Measurements from ENCODE around the gene ST6GALNAC5. TPM values are rescaled to one million over a fixed set of nuclear protein-coding genes. Genes with fewer than 3 reads are reported as not detected.

ST6GALNAC5 gene
- total and polyA plus RNA-seq, 2 experiments from 2014 or later, result 4.1 to 19.2 TPM

GRCh38 chr1:77063118-77063517, 195.8 kb downstream of the ST6GALNAC5 start:
- no peak for ATAC-seq

GRCh38 chr1:77064246-77064645, 197.0 kb downstream of the ST6GALNAC5 start:
- Mint-ChIP-seq H3K4me1 (peaks cover 24% of the 10 kb centered on the region), H3K36me3 (ENCODE audit: low read depth) (no peaks in the 10 kb centered on the region; the same call in 2 of the 3 replicates), H3K4me3 (no peak overlapping the region), H3K9me3 (no peaks in the 10 kb centered on the region), H3K27ac (no peak overlapping the region), H3K27me3 (ENCODE audit: insufficient read depth, low read depth, poor library complexity) (peaks cover 2% of the 10 kb centered on the region)
- Histone ChIP-seq H3K4me3 (no peak overlapping the region), H3K4me2 (no peak overlapping the region), H3K36me3 (ENCODE audit: insufficient read depth) (no peaks in the 10 kb centered on the region), H3F3A (replicated peaks; ENCODE audit: low read depth) (no peaks in the 10 kb centered on the region), H3K9me2 (ENCODE audit: insufficient read depth) (no peaks in the 10 kb centered on the region; the same call in 1 of the 2 replicates), H3K79me2 (replicated peaks; ENCODE audit: insufficient read depth) (no peaks in the 10 kb centered on the region), H4K20me1 (replicated peaks; ENCODE audit: insufficient read depth) (no peaks in the 10 kb centered on the region), H3K27ac (ENCODE audit: low read depth) (no peak overlapping the region), H2AFZ (no peak overlapping the region), H3K27me3 (ENCODE audit: insufficient read depth) (no peaks in the 10 kb centered on the region), H3K4me1 (ENCODE audit: insufficient read depth) (peaks cover 13% of the 10 kb centered on the region)
- DNase-seq (ENCODE audit: low spot score) (no peak), ATAC-seq (no peak)
- TF ChIP-seq EZH2phosphoT487 (IDR thresholded peaks at IDR 0.05; ENCODE audit: unreplicated experiment), result no peak
- no peak for TF ChIP-seq ZNF331 (CRISPR knock-in tag; IDR thresholded peaks at IDR 0.05; ENCODE audit: low read depth)
- TF ChIP-seq STAT1 (IDR thresholded peaks at IDR 0.05; ENCODE audit: unreplicated experiment), result no peak
- no peak for TF ChIP-seq NANOG (IDR thresholded peaks at IDR 0.05; ENCODE audit: borderline replicate concordance)
- no peak for TF ChIP-seq ZNF462 (CRISPR knock-in tag; IDR thresholded peaks at IDR 0.05)
- TF ChIP-seq CREB1 (CRISPR knock-in tag; IDR thresholded peaks at IDR 0.05; ENCODE audit: low read depth), result no peak

More at GRCh38 chr1:77063118-77063517, 195.8 kb downstream of the ST6GALNAC5 start:
- Mint-ChIP-seq H3K27me3 (ENCODE audit: insufficient read depth, low read depth, poor library complexity) (peaks cover 2% of the 10 kb centered on the region), H3K36me3 (ENCODE audit: low read depth) (no peaks in the 10 kb centered on the region; the same call in 2 of the 3 replicates), H3K27ac (no peak overlapping the region), H3K9me3 (no peaks in the 10 kb centered on the region), H3K4me1 (peaks cover 32% of the 10 kb centered on the region), H3K4me3 (no peak overlapping the region)
- H3K9me2 ChIP-seq (ENCODE audit: insufficient read depth), result no peaks in the 10 kb centered on the region; the same call in 1 of the 2 replicates
- no peaks in the 10 kb centered on the region for H3K79me2 ChIP-seq (replicated peaks; ENCODE audit: insufficient read depth)
- no peak overlapping the region for H2AFZ ChIP-seq
- H4K20me1 ChIP-seq (replicated peaks; ENCODE audit: insufficient read depth), result no peaks in the 10 kb centered on the region
- TF ChIP-seq REST (IDR thresholded peaks at IDR 0.05; ENCODE audit: unreplicated experiment), result peak; percentile 81
- no peak for TF ChIP-seq NANOG (IDR thresholded peaks at IDR 0.05; ENCODE audit: borderline replicate concordance)
- no peaks in the 10 kb centered on the region for H3K27me3 ChIP-seq (ENCODE audit: insufficient read depth)
- H3K4me2 ChIP-seq, result no peak overlapping the region
- H3K36me3 ChIP-seq (ENCODE audit: insufficient read depth), result no peaks in the 10 kb centered on the region
- no peak overlapping the region for H3K27ac ChIP-seq (ENCODE audit: low read depth)
- peaks cover 22% of the 10 kb centered on the region for H3K4me1 ChIP-seq (ENCODE audit: insufficient read depth)
- peak; percentile 42 for DNase-seq (ENCODE audit: low spot score)
- H3K4me3 ChIP-seq, result no peak overlapping the region
- no peaks in the 10 kb centered on the region for H3F3A ChIP-seq (replicated peaks; ENCODE audit: low read depth)
